Dendritic cell treated with granulocyte-macrophage colony-stimulating factor and Interleukin-4, amounts not matched to agents 40 ng/mL and 50 ng/mL, for 4 days (primary cell): ENCODE data around the gene HBA1.
"Not testable (repeated sequence)": the region's sequence is repeated elsewhere in the genome, so short reads cannot be mapped to it uniquely, and the experiment has no call there.

Experiments used
- H3K27ac Mint-ChIP-seq: one replicate; pipeline ENCODE4 v1.8.0; 2022; ENCODE audit warnings: mild to moderate bottlenecking, mixed read lengths
- H3K27me3 Mint-ChIP-seq: one replicate; pipeline ENCODE4 v1.8.0; 2022; ENCODE audit warnings: mild to moderate bottlenecking, mixed read lengths
- H3K36me3 Mint-ChIP-seq: one replicate; pipeline ENCODE4 v1.8.0; 2022; ENCODE audit warnings: low read depth, mixed read lengths
- H3K4me1 Mint-ChIP-seq: one replicate; pipeline ENCODE4 v1.8.0; 2022; ENCODE audit warnings: low read depth, mixed read lengths
- H3K4me3 Mint-ChIP-seq: one replicate; pipeline ENCODE4 v1.8.0; 2022; ENCODE audit warnings: mild to moderate bottlenecking, moderate library complexity, mixed read lengths
- H3K9me3 Mint-ChIP-seq: one replicate; pipeline ENCODE4 v1.8.0; 2022; ENCODE audit warnings: mixed read lengths
- intact Hi-C: fragments of 100-400 bp; cut with micrococcal nuclease; formaldehyde crosslinking; loops from one replicate; pipeline ENCODE4 v1.15.0; 2022

HBA1 gene

DNA sequence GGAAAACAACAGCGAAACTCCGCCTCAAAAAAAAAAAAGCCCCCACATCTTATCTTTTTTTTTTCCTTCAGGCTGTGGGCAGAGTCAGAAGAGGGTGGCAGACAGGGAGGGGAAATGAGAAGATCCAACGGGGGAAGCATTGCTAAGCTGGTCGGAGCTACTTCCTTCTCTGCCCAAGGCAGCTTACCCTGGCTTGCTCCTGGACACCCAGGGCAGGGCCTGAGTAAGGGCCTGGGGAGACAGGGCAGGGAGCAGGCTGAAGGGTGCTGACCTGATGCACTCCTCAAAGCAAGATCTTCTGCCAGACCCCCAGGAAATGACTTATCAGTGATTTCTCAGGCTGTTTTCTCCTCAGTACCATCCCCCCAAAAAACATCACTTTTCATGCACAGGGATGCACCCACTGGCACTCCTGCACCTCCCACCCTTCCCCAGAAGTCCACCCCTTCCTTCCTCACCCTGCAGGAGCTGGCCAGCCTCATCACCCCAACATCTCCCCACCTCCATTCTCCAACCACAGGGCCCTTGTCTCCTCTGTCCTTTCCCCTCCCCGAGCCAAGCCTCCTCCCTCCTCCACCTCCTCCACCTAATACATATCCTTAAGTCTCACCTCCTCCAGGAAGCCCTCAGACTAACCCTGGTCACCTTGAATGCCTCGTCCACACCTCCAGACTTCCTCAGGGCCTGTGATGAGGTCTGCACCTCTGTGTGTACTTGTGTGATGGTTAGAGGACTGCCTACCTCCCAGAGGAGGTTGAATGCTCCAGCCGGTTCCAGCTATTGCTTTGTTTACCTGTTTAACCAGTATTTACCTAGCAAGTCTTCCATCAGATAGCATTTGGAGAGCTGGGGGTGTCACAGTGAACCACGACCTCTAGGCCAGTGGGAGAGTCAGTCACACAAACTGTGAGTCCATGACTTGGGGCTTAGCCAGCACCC, 1.2 kb upstream of the HBA1 start:
- Mint-ChIP-seq H3K27ac (no peak overlapping the region), H3K36me3 (no peaks in the 10 kb centered on the region), H3K4me3 (no peak overlapping the region), H3K27me3 (peaks cover 74% of the 10 kb centered on the region), H3K9me3 (no peaks in the 10 kb centered on the region), H3K4me1 (peaks cover 26% of the 10 kb centered on the region)
- intact Hi-C loops, result no loop called here

DNA sequence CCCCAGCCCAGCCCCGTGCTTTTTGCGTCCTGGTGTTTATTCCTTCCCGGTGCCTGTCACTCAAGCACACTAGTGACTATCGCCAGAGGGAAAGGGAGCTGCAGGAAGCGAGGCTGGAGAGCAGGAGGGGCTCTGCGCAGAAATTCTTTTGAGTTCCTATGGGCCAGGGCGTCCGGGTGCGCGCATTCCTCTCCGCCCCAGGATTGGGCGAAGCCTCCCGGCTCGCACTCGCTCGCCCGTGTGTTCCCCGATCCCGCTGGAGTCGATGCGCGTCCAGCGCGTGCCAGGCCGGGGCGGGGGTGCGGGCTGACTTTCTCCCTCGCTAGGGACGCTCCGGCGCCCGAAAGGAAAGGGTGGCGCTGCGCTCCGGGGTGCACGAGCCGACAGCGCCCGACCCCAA, 474 bp upstream of the HBA1 start:
- H3K36me3 Mint-ChIP-seq, H3K9me3 Mint-ChIP-seq, H3K27ac Mint-ChIP-seq, H3K4me3 Mint-ChIP-seq, intact Hi-C loops: not testable (repeated sequence)
- H3K27me3 Mint-ChIP-seq, result peaks cover 72% of the 10 kb centered on the region
- H3K4me1 Mint-ChIP-seq, result peaks cover 26% of the 10 kb centered on the region

DNA sequence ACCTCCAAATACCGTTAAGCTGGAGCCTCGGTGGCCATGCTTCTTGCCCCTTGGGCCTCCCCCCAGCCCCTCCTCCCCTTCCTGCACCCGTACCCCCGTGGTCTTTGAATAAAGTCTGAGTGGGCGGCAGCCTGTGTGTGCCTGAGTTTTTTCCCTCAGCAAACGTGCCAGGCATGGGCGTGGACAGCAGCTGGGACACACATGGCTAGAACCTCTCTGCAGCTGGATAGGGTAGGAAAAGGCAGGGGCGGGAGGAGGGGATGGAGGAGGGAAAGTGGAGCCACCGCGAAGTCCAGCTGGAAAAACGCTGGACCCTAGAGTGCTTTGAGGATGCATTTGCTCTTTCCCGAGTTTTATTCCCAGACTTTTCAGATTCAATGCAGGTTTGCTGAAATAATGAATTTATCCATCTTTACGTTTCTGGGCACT, 928 bp downstream of the HBA1 start:
- Mint-ChIP-seq H3K36me3 (no peaks in the 10 kb centered on the region), H3K27ac (no peak overlapping the region), H3K4me3 (no peak overlapping the region), H3K9me3 (no peaks in the 10 kb centered on the region), H3K27me3 (peaks cover 70% of the 10 kb centered on the region), H3K4me1 (peaks cover 26% of the 10 kb centered on the region)
- intact Hi-C loops, result no loop called here

DNA sequence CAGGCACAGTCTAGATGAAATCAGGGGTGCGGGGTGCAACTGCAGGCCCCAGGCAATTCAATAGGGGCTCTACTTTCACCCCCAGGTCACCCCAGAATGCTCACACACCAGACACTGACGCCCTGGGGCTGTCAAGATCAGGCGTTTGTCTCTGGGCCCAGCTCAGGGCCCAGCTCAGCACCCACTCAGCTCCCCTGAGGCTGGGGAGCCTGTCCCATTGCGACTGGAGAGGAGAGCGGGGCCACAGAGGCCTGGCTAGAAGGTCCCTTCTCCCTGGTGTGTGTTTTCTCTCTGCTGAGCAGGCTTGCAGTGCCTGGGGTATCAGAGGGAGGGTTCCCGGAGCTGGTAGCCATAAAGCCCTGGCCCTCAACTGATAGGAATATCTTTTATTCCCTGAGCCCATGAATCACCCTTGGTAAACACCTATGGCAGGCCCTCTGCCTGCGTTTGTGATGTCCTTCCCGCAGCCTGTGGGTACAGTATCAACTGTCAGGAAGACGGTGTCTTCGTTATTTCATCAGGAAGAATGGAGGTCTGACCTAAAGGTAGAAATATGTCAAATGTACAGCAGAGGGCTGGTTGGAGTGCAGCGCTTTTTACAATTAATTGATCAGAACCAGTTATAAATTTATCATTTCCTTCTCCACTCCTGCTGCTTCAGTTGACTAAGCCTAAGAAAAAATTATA, 1.6 kb downstream of the HBA1 start:
- Mint-ChIP-seq H3K4me1 (peaks cover 26% of the 10 kb centered on the region), H3K36me3 (no peaks in the 10 kb centered on the region), H3K4me3 (no peak overlapping the region), H3K9me3 (no peaks in the 10 kb centered on the region), H3K27me3 (peaks cover 70% of the 10 kb centered on the region), H3K27ac (no peak overlapping the region)
- intact Hi-C loops, result no loop called here

DNA sequence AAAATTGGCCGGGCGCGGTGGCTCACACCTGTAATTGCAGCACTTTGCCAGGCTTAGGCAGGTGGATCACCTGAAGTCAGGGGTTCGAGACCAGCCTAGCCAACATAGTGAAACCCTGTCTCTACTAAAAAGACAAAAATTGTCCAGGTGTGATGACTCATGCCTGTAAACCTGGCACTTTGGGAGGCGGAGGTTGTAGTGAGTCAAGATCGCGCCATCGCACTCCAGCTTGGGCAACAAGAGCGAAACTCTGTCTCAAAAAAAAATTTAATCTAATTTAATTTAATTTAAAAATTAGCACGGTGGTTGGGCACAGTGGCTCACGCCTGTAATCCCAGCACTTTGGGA, 2.2 kb downstream of the HBA1 start:
- no peaks in the 10 kb centered on the region for H3K9me3 Mint-ChIP-seq
- peaks cover 65% of the 10 kb centered on the region for H3K27me3 Mint-ChIP-seq
- no peak overlapping the region for H3K27ac Mint-ChIP-seq
- H3K36me3 Mint-ChIP-seq, result no peaks in the 10 kb centered on the region
- H3K4me3 Mint-ChIP-seq, result no peak overlapping the region
- peaks cover 21% of the 10 kb centered on the region for H3K4me1 Mint-ChIP-seq
- intact Hi-C loops, result no loop called here

DNA sequence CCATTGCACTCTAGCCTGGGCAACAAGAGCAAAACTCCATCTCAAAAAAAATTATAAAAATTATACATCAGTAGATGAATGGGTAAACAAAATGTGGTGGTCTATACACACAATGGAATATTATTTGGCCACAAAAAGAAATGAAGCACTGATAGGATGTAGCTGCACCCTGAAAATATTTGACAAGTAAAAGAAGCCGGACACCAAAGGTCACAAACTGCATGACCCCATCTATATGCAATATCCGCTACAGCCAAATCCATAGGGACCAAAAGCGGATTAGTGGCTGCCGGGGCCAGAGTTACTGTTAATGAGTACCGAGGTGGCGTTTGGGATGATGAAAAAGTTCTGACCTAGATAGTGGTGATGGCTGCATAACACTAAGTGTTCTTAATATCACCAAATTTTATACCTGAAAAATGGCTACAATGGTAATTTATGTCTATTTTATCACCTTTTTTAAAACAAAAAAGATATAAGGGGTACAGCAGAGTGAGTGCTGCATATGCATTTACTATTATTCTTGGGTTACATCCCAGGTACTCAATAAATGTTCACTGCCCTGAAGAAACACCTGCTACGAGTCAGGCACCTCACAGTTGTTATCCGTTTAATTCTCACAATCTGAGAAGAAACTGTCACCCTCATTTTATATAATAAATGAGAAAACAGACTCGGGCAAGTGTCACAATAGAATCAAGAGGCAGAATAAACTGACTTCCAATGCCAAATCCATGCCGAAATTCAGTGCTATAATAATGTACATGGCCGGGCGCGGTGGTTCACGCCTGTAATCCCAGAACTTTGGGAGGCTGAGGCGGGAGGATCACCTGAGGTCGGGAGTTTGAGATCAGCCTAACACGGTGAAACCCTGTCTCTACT, 3.0 kb downstream of the HBA1 start:
- H3K4me1 Mint-ChIP-seq, result peaks cover 13% of the 10 kb centered on the region
- H3K9me3 Mint-ChIP-seq, result no peaks in the 10 kb centered on the region
- H3K27ac Mint-ChIP-seq, result no peak overlapping the region
- intact Hi-C loops, result no loop called here
- H3K27me3 Mint-ChIP-seq, result peaks cover 58% of the 10 kb centered on the region
- H3K4me3 Mint-ChIP-seq, result peak overlapping the region; percentile 13
- H3K36me3 Mint-ChIP-seq, result no peaks in the 10 kb centered on the region

DNA sequence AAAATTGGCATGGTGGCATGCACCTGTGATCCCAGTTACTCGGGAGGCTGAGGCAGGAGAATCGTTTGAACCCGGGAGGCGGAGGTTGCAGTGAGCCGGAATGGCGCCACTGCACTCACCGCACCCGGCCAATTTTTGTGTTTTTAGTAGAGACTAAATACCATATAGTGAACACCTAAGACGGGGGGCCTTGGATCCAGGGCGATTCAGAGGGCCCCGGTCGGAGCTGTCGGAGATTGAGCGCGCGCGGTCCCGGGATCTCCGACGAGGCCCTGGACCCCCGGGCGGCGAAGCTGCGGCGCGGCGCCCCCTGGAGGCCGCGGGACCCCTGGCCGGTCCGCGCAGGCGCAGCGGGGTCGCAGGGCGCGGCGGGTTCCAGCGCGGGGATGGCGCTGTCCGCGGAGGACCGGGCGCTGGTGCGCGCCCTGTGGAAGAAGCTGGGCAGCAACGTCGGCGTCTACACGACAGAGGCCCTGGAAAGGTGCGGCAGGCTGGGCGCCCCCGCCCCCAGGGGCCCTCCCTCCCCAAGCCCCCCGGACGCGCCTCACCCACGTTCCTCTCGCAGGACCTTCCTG, 3.7 kb downstream of the HBA1 start, which contains the start of gene HBQ1:
Gene HBQ1, plus strand, starts transcription at position 359 of the 575 bp plus-strand sequence. Its CDS starts 28 bp downstream, at position 387.
- H3K4me3 Mint-ChIP-seq, result peak within 1 kb of the TSS; percentile 46

DNA sequence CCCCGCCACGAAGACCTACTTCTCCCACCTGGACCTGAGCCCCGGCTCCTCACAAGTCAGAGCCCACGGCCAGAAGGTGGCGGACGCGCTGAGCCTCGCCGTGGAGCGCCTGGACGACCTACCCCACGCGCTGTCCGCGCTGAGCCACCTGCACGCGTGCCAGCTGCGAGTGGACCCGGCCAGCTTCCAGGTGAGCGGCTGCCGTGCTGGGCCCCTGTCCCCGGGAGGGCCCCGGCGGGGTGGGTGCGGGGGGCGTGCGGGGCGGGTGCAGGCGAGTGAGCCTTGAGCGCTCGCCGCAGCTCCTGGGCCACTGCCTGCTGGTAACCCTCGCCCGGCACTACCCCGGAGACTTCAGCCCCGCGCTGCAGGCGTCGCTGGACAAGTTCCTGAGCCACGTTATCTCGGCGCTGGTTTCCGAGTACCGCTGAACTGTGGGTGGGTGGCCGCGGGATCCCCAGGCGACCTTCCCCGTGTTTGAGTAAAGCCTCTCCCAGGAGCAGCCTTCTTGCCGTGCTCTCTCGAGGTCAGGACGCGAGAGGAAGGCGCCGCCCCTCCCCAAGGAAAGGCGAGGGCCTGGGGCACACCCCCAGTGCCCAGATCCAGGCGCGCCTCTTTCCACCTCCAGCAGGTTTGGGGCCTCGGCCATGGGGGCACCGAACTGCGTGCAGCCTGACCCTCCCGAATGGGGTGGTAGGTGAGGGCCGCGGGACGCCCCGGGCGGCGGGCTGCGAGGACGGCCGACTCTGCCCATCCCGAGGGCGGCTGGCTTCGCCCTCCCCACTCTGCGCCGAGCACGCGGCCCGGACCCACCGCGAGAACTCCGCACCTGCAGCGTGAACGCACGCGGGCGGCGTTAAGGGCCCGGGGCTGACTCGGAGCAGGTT, 4.4 kb downstream of the HBA1 start:
- peak overlapping the region; percentile 46 for H3K4me3 Mint-ChIP-seq
- peaks cover 12% of the 10 kb centered on the region for H3K36me3 Mint-ChIP-seq
- peaks cover 44% of the 10 kb centered on the region for H3K27me3 Mint-ChIP-seq
- H3K4me1 Mint-ChIP-seq, result no peaks in the 10 kb centered on the region
- H3K9me3 Mint-ChIP-seq, result no peaks in the 10 kb centered on the region
- no peak overlapping the region for H3K27ac Mint-ChIP-seq
- intact Hi-C loops, result loop anchor here (1.0 kb wide), 2 partner anchors 64 to 74 kb away; no protein-coding TSS in a partner anchor

More for the DNA sequence above, 3.7 kb downstream of the HBA1 start, which contains the start of gene HBQ1:
- Mint-ChIP-seq H3K9me3 (no peaks in the 10 kb centered on the region), H3K27me3 (peaks cover 51% of the 10 kb centered on the region), H3K27ac (no peak within 1 kb of the TSS), H3K4me1 (peaks cover 5% of the 10 kb centered on the region), H3K36me3 (peaks cover 4% of the 10 kb centered on the region)
- intact Hi-C loops, result no loop called here

DNA sequence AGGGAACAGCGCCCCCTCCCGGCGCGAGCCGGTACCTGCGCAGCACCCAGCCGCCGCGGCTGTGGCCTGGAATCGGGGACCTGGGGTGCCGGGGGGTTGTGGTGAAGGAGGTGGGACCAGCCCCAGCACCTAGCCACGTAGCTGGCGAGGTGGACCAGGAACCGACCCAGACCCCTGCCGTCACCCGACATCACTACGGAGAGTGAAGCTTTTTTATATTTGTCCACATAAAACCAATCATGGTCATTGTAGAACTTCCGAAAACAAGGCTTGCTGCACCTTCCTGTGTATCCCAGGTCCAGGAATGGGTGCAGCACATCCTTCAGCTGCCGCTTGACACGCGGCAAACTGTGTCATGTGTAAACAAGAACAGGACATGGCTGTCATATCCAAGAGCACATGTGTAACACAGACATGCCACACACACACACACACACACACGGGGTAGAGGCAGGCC, 5.1 kb downstream of the HBA1 start:
- Mint-ChIP-seq H3K27me3 (peaks cover 42% of the 10 kb centered on the region), H3K9me3 (no peaks in the 10 kb centered on the region), H3K36me3 (peaks cover 15% of the 10 kb centered on the region), H3K4me1 (no peaks in the 10 kb centered on the region), H3K27ac (no peak overlapping the region), H3K4me3 (no peak overlapping the region)
- intact Hi-C loops, result loop anchor here (1.0 kb wide), 2 partner anchors 64 to 74 kb away; no protein-coding TSS in a partner anchor

DNA sequence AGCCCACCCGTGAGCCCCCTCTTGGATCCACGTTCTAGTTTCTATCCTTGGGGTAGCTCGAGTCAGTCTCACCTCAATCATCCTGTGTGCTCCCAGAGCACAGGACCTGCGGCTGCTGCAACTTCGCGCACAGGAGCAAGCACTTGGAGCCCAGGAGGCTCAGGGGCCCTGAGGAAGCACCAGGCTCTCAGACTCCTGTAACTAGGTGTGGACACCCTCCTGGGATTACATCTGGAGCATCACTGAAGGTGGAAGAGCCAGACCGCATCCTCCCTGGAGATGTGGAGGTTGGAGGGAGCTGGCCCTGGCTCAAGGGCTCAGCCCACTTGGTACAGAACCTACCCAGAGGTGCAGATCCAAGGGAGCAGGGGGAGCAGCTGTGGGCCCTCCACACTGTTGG, 6.5 kb downstream of the HBA1 start:
- no peak overlapping the region for H3K4me3 Mint-ChIP-seq
- intact Hi-C loops, result no loop called here
- no peak overlapping the region for H3K27ac Mint-ChIP-seq
- H3K27me3 Mint-ChIP-seq, result peaks cover 31% of the 10 kb centered on the region
- H3K36me3 Mint-ChIP-seq, result peaks cover 25% of the 10 kb centered on the region
- no peaks in the 10 kb centered on the region for H3K4me1 Mint-ChIP-seq
- no peaks in the 10 kb centered on the region for H3K9me3 Mint-ChIP-seq

DNA sequence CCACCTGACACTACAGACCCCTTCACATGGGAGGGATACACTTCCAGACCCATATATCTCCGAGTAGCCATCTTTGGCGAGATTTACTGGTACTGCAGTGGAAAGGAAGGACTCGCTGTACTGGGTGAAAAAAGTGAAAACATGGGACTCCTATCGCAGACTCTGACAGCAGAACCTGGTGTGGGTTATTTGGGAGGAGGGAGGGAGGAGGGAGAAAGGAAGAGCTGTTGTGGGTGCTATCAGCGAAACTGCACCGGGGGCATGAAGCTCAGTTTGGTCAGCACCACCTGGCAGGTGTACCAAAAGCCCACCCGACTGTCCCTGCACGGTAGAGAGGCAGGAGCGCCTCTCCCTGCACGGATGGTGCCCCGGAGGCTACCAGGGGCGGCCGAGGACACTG, 8.7 kb downstream of the HBA1 start:
- intact Hi-C loops, result no loop called here
- no peak overlapping the region for H3K4me3 Mint-ChIP-seq
- H3K27ac Mint-ChIP-seq, result no peak overlapping the region
- H3K27me3 Mint-ChIP-seq, result peaks cover 13% of the 10 kb centered on the region
- no peaks in the 10 kb centered on the region for H3K9me3 Mint-ChIP-seq
- no peaks in the 10 kb centered on the region for H3K4me1 Mint-ChIP-seq
- peaks cover 47% of the 10 kb centered on the region for H3K36me3 Mint-ChIP-seq

DNA sequence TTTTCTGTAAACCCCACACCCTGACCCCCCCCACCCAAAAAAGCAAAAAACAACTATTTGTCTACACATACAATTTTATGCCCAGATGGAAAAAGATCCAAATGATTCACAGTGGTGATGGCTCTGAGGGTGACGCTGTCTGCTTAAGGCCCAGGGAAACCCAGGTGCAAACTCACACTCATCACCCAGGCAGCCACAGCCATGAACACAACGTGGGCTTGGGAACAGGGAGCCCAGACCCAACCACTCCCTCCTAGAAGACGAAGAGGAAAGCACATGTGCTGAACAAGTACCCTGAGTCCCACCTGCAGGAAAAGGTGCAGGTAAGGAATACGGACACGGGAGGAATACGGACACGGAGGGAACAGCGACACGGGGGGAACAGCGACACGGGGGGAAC, 9.2 kb downstream of the HBA1 start:
- H3K4me3 Mint-ChIP-seq, result no peak overlapping the region
- H3K27me3 Mint-ChIP-seq, result peaks cover 11% of the 10 kb centered on the region
- peaks cover 52% of the 10 kb centered on the region for H3K36me3 Mint-ChIP-seq
- intact Hi-C loops, result no loop called here
- H3K4me1 Mint-ChIP-seq, result no peaks in the 10 kb centered on the region
- no peaks in the 10 kb centered on the region for H3K9me3 Mint-ChIP-seq
- H3K27ac Mint-ChIP-seq, result no peak overlapping the region
